Activated CD4-positive, alpha-beta T cell treated with anti-CD3 and anti-CD28 coated beads, Interleukin-2, amount 10 ng/mL, durations not matched to agents 24 days and 14 days (primary cell): ENCODE data around the gene TNFRSF13B. TPM values are rescaled to one million over a fixed set of nuclear protein-coding genes. Genes with fewer than 3 reads are reported as not detected.

Experiments
- DNase-seq: peaks from one replicate; pipeline ENCODE4 v3.0.0; 2022
- H3K27ac Mint-ChIP-seq: one replicate; pipeline ENCODE4 v1.8.0; 2022; ENCODE audit warnings: mild to moderate bottlenecking, mixed read lengths
- H3K27me3 Mint-ChIP-seq: one replicate; pipeline ENCODE4 v1.8.0; 2022; ENCODE audit warnings: mixed read lengths
- H3K36me3 Mint-ChIP-seq: one replicate; pipeline ENCODE4 v1.8.0; 2022; ENCODE audit warnings: low read depth, mild to moderate bottlenecking, mixed read lengths
- H3K4me1 Mint-ChIP-seq: one replicate; pipeline ENCODE4 v1.8.0; 2021; ENCODE audit warnings: mixed read lengths
- H3K4me3 Mint-ChIP-seq: one replicate; pipeline ENCODE4 v1.8.0; 2022; ENCODE audit warnings: mild to moderate bottlenecking, moderate library complexity, mixed read lengths
- H3K9me3 Mint-ChIP-seq: one replicate; pipeline ENCODE4 v1.8.0; 2021; ENCODE audit warnings: mixed read lengths
- intact Hi-C: fragments of 100-400 bp; cut with micrococcal nuclease; formaldehyde crosslinking; loops from one replicate; pipeline ENCODE4 v1.15.1; 2023
- total RNA-seq: library from RNA; stranded (reverse); gene quantifications from 2 replicates; pipeline ENCODE4 v1.2.3, GENCODE V29; 2022

TNFRSF13B gene
- total RNA-seq, 1 donor from 2014 or later: not detected

- Mint-ChIP-seq H3K27me3 (peaks cover 5% of the 10 kb centered on the region), H3K9me3 (peaks cover 20% of the 10 kb centered on the region), H3K36me3 (no peaks in the 10 kb centered on the region), H3K4me3 (no peak overlapping the region), H3K27ac (no peak overlapping the region), H3K4me1 (no peaks in the 10 kb centered on the region)
- intact Hi-C loops: no loop called here
- no peak for DNase-seq
These were observed 26.2 kb downstream of the TNFRSF13B start for GRCh38 chr17:16945663-16946218.

DNA sequence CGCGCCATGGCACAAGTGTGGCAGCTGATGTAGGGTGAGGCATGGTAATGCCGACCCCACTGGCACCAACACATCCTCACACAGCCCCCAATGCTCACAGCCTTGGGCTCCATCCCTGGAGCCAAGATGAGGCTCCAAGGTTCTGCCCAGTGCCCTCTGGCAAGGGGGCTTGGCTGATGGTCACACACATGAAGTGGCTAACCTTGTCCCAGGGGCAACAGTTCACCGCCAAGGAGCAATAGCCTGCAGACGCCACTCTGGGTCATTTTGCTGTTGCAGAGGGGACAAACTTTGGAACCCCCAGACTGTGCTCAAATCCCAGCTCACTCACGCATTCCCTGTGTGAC lies 26.8 kb downstream of the TNFRSF13B start:
- Mint-ChIP-seq H3K27ac (no peak overlapping the region), H3K4me1 (no peaks in the 10 kb centered on the region), H3K36me3 (no peaks in the 10 kb centered on the region), H3K9me3 (peaks cover 17% of the 10 kb centered on the region), H3K4me3 (no peak overlapping the region), H3K27me3 (peaks cover 5% of the 10 kb centered on the region)
- no peak for DNase-seq
- intact Hi-C loops: no loop called here

- Mint-ChIP-seq H3K27me3 (peaks cover 5% of the 10 kb centered on the region), H3K4me1 (no peaks in the 10 kb centered on the region), H3K4me3 (no peak overlapping the region), H3K36me3 (no peaks in the 10 kb centered on the region), H3K9me3 (peaks cover 17% of the 10 kb centered on the region), H3K27ac (no peak overlapping the region)
- intact Hi-C loops: no loop called here
- DNase-seq: no peak
These were observed 27.4 kb downstream of the TNFRSF13B start for GRCh38 chr17:16944334-16945135.

DNA sequence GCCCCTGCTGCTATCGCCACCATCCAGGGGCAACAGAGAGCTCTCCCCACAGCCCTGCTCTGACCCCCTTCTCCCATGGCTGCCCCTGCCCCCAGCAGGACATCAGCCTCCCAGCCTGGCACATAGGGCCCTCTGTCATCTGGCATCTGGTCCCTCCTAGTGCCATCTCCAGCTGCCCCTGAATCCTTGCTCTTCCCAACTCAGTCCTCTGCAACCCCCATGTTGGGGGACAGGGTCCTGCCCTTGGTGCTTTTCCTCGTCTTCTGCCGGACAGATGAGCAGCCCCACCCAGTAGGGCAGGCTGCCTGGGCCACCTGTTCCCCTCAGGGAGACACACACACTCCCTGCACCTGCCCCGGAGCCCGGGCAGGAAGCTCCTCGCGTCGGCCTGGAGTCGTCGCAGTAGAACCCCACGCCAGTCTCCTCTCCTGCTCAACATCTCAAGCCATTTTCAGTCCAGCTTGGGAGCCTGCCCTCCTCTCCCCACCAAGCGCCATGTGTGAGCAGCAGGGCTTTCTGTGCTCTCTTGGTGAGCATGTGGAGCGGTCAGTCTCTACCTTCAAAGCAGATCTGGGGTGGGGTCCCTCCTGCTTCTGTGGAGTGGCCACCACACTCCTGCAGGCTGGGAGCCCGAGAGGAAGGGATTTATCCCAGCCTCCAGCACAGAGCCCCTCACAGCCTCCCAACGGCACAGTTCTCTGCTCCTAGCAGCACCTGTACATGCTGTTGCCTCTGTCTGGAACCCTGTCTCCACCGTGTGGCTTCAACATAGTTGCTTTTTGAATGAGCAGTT lies 28.2 kb downstream of the TNFRSF13B start:
- Mint-ChIP-seq H3K36me3 (no peaks in the 10 kb centered on the region), H3K4me1 (no peaks in the 10 kb centered on the region), H3K27ac (no peak overlapping the region), H3K4me3 (no peak overlapping the region), H3K9me3 (peaks cover 11% of the 10 kb centered on the region), H3K27me3 (peaks cover 8% of the 10 kb centered on the region)
- no peak for DNase-seq
- intact Hi-C loops: no loop called here

DNA sequence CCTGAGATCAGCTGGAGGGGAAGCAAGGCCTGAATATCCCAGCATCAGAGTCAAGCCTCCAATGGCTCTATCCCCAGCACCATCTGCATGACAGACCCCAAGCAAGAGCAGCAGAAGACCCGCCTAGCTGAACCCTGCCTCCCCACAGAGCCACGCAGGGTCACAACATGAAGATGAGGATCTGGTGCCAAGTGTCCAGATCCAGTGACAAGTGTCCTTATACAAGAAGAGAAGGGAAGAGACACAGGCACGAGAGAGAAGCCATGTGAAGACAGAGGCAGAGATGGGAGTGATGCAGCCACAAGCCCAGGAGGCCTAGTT lies 28.9 kb downstream of the TNFRSF13B start:
- Mint-ChIP-seq H3K36me3 (no peaks in the 10 kb centered on the region), H3K9me3 (peaks cover 8% of the 10 kb centered on the region), H3K4me1 (no peaks in the 10 kb centered on the region), H3K4me3 (no peak overlapping the region), H3K27me3 (peaks cover 8% of the 10 kb centered on the region), H3K27ac (no peak overlapping the region)
- DNase-seq: no peak
- intact Hi-C loops: no loop called here

- H3K4me1 Mint-ChIP-seq: no peaks in the 10 kb centered on the region
- no peak for DNase-seq
- no peaks in the 10 kb centered on the region for H3K36me3 Mint-ChIP-seq
- intact Hi-C loops: no loop called here
- peaks cover 2% of the 10 kb centered on the region for H3K9me3 Mint-ChIP-seq
- no peak overlapping the region for H3K4me3 Mint-ChIP-seq
- H3K27ac Mint-ChIP-seq: no peak overlapping the region
- H3K27me3 Mint-ChIP-seq: peaks cover 7% of the 10 kb centered on the region
These were observed 29.5 kb downstream of the TNFRSF13B start for GRCh38 chr17:16942141-16943031.

- peaks cover 4% of the 10 kb centered on the region for H3K27me3 Mint-ChIP-seq
- no peaks in the 10 kb centered on the region for H3K9me3 Mint-ChIP-seq
- no peak overlapping the region for H3K4me3 Mint-ChIP-seq
- no peak for DNase-seq
- intact Hi-C loops: no loop called here
- H3K36me3 Mint-ChIP-seq: no peaks in the 10 kb centered on the region
- H3K27ac Mint-ChIP-seq: no peak overlapping the region
- no peaks in the 10 kb centered on the region for H3K4me1 Mint-ChIP-seq
These were observed 30.6 kb downstream of the TNFRSF13B start for GRCh38 chr17:16941072-16942036.

- Mint-ChIP-seq H3K4me1 (no peaks in the 10 kb centered on the region), H3K9me3 (no peaks in the 10 kb centered on the region), H3K27me3 (peaks cover 2% of the 10 kb centered on the region), H3K36me3 (no peaks in the 10 kb centered on the region), H3K27ac (no peak overlapping the region), H3K4me3 (no peak overlapping the region)
- intact Hi-C loops: no loop called here
- DNase-seq: no peak
These were observed 31.6 kb downstream of the TNFRSF13B start for GRCh38 chr17:16940116-16940881.

- no peak for DNase-seq
These were observed 32.3 kb downstream of the TNFRSF13B start for GRCh38 chr17:16939606-16940115.

DNA sequence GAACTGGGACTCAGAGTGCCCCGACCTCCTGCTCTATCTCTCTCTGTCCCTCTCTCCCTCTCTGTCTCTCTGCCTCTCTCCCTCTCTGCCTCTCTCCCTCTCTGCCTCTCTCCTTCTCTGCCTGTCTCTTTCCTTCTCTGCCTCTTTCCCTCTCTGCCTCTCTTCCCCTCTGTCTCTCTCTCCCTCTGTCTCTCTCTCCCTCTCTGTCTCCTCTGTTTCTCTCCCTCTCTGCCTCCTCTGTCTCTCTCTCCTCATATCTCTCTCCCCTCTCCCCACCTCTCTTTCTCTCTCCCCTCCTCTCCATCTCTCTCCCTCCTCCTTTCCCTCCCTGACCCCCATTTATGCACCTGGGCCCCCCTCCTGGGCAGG lies 32.7 kb downstream of the TNFRSF13B start:
- intact Hi-C loops: no loop called here
- H3K4me3 Mint-ChIP-seq: no peak overlapping the region
- H3K9me3 Mint-ChIP-seq: no peaks in the 10 kb centered on the region
- H3K4me1 Mint-ChIP-seq: no peaks in the 10 kb centered on the region
- peaks cover 2% of the 10 kb centered on the region for H3K27me3 Mint-ChIP-seq
- DNase-seq: no peak
- H3K27ac Mint-ChIP-seq: no peak overlapping the region
- no peaks in the 10 kb centered on the region for H3K36me3 Mint-ChIP-seq

More at GRCh38 chr17:16939606-16940115, 32.3 kb downstream of the TNFRSF13B start:
- Mint-ChIP-seq H3K4me1 (no peaks in the 10 kb centered on the region), H3K36me3 (no peaks in the 10 kb centered on the region), H3K27ac (no peak overlapping the region), H3K27me3 (peaks cover 2% of the 10 kb centered on the region), H3K4me3 (no peak overlapping the region), H3K9me3 (no peaks in the 10 kb centered on the region)
- intact Hi-C loops: no loop called here

DNA sequence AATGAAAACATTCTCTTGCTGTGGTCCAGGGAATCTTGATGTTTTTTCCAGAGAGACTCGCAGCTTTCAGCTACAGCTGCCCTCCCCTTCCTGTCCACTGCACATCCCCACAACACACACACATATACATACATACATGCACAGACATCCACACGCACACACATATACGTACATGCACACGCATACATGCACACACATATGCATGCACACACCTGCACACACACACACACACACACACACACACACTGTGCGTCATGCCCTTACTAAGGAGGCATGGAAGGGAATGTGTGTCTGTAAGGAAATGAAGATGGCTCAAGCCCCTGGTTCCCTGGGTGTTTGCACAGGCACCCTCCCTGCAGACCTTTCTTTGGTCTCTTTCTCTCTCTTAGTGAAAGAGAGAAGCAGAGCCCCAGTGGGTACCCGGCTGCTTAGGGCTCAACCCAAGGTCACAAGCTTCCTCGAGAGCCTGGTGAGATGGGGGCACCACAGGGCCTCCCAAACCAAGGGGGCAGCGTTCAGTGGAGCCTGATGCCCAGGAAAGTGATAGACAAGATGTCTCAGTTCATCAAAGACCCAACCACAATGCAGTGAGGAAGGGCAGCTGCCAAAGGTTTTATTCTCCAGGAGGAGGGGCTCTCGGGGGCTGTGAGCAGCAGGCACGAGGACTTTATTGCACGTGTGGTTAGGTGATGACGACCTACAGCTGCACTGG lies 33.3 kb downstream of the TNFRSF13B start:
- no peak for DNase-seq
- no peaks in the 10 kb centered on the region for H3K36me3 Mint-ChIP-seq
- no peak overlapping the region for H3K27ac Mint-ChIP-seq
- no peak overlapping the region for H3K4me3 Mint-ChIP-seq
- intact Hi-C loops: no loop called here
- H3K4me1 Mint-ChIP-seq: no peaks in the 10 kb centered on the region
- no peaks in the 10 kb centered on the region for H3K9me3 Mint-ChIP-seq
- H3K27me3 Mint-ChIP-seq: peaks cover 2% of the 10 kb centered on the region

DNA sequence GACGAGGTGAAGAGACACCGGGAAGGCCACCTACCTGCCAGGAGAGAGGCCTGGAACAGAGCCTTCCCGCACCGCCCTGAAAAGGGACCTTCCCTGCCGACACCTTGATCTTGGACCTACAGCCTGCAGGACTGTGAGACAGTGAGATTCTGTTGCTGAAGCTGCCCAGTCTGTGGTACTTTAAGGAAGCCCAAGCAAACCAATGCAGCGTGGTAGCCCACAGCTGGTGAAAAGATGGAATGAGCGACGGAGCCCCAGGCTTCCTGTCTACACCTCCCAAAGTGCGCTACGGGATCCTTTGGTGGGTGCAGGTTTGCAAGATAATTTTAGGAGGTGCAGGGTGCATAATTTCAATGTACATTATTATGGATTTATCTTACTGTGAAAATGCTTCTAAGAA lies 33.9 kb downstream of the TNFRSF13B start:
- intact Hi-C loops: no loop called here
- no peak overlapping the region for H3K27ac Mint-ChIP-seq
- H3K4me1 Mint-ChIP-seq: no peaks in the 10 kb centered on the region
- H3K9me3 Mint-ChIP-seq: no peaks in the 10 kb centered on the region
- DNase-seq: no peak
- H3K36me3 Mint-ChIP-seq: no peaks in the 10 kb centered on the region
- H3K4me3 Mint-ChIP-seq: no peak overlapping the region
- H3K27me3 Mint-ChIP-seq: peaks cover 2% of the 10 kb centered on the region
